GM18517 (cell line): ENCODE measurements around the gene HSD17B12.
"Not testable (repeated sequence)": the region's sequence is repeated elsewhere in the genome, so short reads cannot be mapped to it uniquely, and the experiment has no call there.

ENCODE experiments used
- ATAC-seq: cut with Tn5 transposase; IDR thresholded peaks from one replicate; pipeline ENCODE4 v1.9.1; 2021; ENCODE audit warnings: mild to moderate bottlenecking, moderate library complexity; ENCODE audit not compliant: unreplicated experiment

The HSD17B12 gene

DNA sequence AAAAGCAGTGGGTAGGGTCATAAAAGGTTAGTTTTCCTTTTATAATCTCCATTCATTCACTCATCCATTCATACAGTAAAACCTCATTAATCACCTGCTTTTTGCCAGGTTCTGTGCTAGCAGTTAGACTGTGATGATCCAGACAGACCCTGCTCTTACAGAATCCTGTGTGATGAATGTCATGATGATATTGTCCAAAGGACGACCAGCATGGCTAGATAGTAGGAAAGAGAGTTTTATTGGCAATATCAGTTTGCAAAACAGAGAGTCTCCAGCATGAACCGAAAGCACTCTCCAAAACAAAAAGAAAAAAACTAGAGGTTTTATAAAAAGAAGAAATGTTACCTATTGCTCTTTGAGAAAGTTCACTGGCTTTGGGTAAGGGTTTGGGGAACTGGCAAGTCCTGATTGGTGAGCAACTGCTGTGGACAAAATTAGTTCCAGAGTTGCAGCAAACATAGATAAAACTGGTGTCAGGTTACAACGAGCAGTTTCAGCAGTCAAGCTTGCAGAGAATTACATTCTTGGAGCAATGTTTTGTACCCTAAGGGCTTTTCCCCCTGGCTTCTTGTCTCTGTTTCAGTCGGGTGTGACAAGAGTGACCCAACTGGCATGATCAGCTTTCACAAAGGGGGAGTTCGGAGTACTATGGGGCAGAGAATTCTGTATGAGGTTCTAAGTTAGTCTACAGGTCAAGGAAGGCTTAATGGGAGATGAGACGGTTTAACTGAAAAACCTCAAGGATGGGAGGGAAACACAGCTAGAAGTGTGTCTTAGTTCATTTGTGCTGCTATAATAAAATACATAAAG, 58.3 kb downstream of the HSD17B12 start:
- ATAC-seq, result no peak

DNA sequence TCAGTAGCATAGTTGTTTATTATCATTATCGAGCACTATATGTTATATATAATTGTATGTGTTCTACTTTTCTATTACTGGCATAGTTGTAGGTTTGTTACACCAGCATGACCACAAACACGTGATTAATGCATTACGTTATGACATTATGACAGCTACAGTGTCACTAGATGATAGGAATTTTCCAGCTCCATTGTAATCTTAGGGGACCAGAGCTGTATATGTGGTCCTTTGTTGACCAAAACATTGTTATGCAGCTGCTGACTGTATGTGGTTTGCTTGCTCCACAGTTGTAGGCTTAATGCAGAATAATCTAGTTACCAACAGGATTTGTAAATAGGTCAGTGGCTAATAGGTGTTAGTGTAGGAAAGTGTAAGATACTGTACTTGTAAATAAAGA, 66.1 kb downstream of the HSD17B12 start:
- no peak for ATAC-seq

DNA sequence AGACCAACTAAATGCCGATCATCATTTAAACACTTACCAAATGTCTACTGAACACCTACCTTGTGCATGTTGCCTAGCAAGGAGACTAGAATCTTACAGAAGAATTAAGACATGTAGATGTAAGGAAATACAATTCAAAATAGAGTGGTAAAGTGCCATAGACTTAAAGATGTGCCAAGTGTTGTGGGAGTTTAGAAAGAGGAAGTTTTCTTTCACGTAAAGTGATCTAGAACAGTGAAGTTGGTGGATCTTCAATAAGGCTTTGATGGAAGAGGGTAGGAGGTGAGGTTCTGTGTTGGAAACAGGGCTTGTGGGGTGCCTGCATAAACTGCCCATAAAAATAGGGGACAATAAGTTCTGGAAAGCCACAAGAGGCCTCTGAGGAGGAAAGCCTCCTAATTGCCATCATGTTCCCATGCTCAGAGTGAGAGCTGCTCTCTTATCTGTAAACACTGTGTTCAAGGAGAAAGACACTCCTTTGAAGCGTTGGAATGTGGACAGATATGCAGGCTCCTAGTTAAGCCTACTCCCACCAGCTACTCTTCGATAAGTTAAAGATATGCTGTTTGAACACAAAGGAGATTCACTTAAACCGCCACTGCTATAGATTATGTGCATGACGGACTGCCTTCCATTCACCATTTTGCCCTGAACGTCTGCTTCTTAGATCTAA, 66.7 kb downstream of the HSD17B12 start:
- no peak for ATAC-seq

DNA sequence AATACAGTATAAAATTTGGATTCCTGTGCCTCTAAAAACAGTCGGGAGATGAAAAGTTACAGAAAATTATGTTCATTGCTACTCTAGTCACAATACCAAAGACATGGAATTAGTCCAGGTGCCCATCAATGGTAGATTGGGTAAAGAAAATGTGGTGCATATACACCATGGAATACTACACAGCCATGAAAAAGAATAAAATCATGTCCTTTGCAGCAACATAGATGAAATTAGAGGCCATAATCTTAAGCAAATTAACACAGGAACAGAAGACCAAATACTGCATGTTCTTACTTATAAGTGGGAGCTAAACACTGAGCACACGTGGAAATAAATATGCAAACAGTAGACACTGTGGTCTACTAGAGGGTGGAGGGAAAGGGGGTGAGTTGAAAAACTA, 67.6 kb downstream of the HSD17B12 start:
- ATAC-seq, result no peak

- ATAC-seq, result no peak
Measured at GRCh38 chr11:43751726-43752125, 71.2 kb downstream of the HSD17B12 start.

- ATAC-seq, result no peak
Measured at GRCh38 chr11:43756575-43756974, 76.0 kb downstream of the HSD17B12 start.

- ATAC-seq, result no peak
Measured at GRCh38 chr11:43758927-43759326, 78.4 kb downstream of the HSD17B12 start.

DNA sequence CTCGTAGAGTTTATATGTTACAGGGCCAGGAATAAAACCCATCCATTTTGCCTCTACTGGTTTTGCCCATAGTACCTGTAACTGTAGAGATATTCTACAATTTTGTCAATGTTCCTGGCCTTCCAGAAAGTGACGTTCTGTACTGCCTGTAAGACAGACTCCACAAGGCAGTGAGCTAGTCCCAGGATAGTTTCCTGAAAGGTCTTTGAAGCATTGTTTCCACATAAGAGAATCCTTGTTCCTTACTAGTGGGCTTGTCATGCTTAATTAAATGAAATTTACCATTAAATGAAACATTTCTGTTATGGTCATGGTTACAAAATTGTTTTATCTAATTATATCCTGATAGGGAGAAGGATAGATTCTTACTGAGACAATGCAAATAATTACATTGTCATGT, 80.4 kb downstream of the HSD17B12 start:
- no peak for ATAC-seq

GRCh38 chr11:43765194-43765593, 84.7 kb downstream of the HSD17B12 start:
- no peak for ATAC-seq

DNA sequence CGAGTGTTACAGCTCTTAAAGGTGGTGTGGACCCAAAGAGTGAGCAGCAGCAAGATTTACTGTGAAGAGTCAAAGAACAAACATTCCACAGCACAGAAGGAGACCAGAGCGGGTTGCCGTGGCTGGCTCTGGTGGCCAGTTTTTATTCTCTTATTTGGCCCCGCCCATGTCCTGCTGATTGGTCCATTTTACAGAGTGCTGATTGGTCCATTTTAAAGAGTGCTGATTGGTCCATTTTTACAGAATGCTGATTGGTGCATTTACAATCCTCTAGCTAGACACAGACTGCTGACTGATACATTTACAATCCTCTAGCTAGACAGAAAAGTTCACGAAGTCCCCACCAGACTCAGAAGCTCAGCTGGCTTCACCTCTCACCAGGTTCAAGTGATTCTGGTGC, 88.1 kb downstream of the HSD17B12 start:
- ATAC-seq, result not testable (repeated sequence)

- no peak for ATAC-seq
Measured at GRCh38 chr11:43770173-43770572, 89.6 kb downstream of the HSD17B12 start.

- no peak for ATAC-seq
Measured at GRCh38 chr11:43772733-43773132, 92.2 kb downstream of the HSD17B12 start.

- no peak for ATAC-seq
Measured at GRCh38 chr11:43774786-43775185, 94.2 kb downstream of the HSD17B12 start.

DNA sequence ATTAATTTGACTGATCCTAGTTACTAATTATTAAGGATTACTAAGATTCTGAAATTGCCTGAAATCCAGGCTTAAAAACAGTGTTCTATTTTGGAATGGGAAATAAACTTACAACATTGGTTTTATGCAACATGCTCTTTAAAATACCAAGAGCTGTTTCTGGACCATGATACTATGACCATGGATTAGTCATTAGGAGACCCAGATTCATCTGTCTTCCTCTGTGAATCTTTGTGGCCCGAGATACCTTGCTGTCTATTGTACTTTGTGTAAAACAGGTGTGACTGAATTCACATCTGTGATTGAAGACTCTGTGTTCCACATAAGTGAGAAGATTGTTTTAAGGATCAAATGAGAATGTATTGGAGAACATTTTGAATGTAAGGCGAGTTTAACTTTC, 98.8 kb downstream of the HSD17B12 start:
- ATAC-seq, result no peak

DNA sequence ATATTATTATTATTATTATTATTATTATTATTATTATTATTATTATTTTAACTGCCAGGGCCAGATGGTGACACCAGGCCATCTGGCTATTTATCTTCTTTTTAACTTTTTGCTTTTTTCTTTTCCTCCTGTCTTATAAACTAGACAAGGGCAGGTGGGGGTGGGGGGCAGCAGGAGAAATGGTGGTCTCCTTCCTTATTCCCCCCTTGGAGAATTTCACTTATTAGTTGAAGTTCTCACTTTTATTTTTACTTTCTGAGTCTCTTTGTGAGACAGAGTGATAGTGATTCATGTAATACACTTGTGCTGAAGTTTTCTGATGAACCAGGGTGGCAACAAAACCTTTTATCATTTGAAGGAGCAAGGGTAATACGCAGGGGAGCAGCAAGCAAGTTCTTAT, 103.8 kb downstream of the HSD17B12 start:
- ATAC-seq, result no peak

DNA sequence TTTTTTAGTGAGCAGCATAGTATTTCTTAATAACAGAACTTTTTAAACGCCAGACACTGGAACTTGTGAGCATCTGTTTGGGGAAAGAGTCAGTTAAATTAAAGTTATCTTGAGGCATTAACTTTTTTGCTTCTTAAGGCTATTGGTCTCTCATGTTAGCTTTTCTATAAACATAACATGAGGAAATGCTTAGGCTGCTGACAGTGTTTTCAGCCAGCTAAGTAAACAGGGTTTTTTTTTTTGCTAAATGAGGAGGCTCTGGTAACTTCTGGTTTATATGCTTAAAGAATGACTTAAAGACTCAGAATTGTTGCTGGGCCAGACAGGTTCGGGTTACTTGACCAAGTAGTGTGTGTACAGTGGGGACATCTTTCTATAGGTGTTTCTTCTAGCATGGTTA, 104.3 kb downstream of the HSD17B12 start:
- no peak for ATAC-seq

DNA sequence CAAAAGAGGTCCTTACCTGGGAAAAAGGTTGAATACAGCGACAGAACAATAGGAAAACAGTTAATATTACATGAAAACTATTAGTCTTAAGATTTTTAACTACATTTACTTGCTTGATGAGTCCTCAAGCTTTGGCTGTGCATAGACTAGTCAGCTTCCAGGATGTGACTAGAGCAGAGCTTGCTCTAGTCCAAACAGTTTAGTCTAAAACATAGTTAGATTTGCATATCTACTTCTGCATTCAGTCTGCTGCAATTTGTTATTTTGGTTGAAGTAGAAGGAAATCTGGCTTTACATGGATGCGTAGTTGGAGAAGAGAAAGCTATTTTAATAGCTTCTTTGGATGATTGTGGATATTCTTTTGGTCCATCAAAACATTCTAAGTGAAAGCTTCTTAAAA, 104.8 kb downstream of the HSD17B12 start:
- no peak for ATAC-seq

- ATAC-seq, result no peak
Measured at GRCh38 chr11:43786016-43786415, 105.5 kb downstream of the HSD17B12 start.

DNA sequence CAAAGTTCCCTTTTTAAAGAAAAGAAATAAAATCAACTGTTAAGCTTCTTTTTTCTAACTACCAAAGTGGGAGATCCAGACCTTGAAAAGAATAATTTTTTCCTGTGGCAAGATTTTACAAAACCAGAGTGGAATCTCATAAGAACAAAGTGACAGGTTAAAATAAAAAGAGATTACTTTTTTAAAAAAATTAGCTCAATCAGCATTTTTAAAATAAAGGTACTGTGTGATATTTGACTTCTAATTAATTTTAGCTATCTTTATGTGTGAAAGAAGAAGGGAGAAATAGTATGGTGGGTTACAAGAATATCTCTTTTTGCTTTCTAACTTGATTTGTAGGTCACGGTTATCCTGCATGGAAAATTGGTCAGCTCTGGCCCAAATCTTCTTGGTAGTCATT, 107.3 kb downstream of the HSD17B12 start:
- ATAC-seq, result no peak

GRCh38 chr11:43788421-43788820, 107.9 kb downstream of the HSD17B12 start:
- no peak for ATAC-seq

- ATAC-seq, result no peak
Measured at GRCh38 chr11:43789700-43790443, 109.3 kb downstream of the HSD17B12 start.

- no peak for ATAC-seq
Measured at GRCh38 chr11:43790444-43790794, 109.9 kb downstream of the HSD17B12 start.
